Kidney glomerular epithelial cell (primary cell): ENCODE measurements around the gene CNTFR.

ENCODE experiments used
- DNase-seq: peaks from one replicate; lab custom pipeline; 2025; lab: John Stamatoyannopoulos, UW

Gene CNTFR

DNA sequence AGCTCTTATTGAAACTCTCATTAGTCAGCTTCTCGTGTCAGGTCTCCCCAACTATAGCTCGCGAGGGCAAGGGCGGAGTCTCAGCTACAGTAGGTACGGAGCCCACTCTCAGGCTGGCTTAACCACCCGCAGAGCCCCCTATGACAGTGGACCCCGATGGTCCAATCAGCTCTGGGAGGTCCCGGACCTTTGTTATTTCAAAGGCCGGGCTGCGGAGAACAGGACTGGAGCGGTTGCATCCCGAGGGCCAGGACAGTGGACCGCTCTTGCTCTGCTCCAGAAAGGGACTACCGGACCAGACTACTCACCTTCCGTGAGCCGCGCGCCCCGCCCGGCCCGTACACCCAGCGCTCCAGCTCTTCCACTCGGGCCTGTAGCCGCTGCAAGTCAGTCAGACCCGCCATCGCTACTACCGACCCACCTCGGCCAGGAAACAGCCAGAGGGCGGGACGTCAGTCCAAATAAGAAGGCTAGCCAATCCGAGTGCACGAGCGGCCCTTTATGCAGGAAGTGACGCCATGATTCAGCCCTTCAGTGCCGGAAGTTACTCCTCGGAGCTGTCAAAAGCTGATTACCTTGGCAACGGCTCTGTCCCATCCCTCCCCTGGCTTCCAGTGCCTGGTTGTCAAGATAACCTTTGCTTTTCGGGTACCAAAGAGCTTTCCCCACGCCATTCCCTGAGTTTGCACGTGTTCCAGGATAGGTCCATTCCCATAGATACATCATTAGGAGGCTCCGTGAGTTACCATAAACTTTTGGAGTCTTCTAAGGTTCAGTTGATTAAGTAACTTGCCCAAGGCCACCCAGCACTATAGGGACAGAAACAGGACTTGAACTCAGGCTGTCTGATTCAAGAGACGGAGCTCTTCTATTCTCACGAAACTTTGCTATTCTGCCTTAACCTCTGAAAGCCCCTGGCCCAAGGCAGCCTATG, 30.8 kb upstream of the CNTFR start, which contains the start of gene DCTN3:
Gene DCTN3, minus strand, starts transcription at position 435 of the 934 bp plus-strand sequence. Its CDS starts 31 bp downstream, at position 404.
- DNase-seq, result peak; percentile 97

DNA sequence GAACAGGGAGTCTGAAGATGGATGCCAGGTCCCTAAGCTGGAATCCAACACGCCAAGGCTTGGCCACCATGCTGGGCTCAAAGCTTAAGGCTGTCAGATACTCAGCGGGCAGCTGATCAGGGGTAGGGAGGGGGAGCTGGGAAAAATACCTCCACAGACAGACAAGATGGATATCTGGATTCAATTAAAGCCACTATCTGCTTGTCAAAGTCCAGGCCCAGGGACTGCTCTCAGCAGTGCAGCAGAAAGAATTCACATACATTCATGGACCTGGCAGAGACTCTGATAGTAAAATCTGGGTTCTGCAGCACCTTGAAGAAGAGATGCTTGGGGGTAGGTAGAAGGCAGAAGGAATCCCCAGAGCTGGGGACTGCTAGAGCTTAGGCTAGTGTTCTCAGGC, 25.6 kb upstream of the CNTFR start:
- no peak for DNase-seq

DNA sequence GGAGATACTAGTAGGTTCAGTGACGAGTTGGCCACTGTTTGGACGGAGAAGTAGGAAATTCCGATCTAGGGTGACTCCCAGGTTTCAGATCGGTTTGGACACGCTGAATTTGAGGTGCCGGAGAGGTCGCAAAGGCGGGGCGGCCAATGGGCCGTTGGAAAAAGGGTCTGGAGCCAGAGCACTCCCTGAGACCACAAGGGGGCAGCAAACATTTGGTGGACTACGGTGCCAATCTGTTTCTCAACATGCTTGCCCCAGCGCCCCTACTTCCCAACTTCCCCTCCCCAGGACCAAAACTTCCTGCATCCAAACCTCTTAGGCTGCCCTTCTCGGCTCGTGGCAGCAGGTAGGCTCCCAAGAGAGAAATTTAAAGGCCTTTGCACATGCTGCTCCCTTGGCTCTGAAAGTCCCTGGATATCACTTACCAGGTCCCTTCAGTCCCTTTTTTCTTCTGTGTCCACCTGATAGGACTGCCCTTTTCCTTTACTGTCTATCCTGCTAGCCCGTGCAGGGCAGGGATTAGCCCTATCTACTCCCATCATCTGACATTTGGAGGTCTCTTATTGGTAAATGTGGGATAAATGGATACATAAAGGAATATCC, 23.4 kb upstream of the CNTFR start:
- DNase-seq, result peak; percentile 65

GRCh38 chr9:34611811-34612787, 22.6 kb upstream of the CNTFR start, which contains the start of gene RPP25L:
Gene RPP25L, minus strand, starts transcription at chr9:34612097. Its CDS starts 801 bp downstream, at chr9:34611296.
- DNase-seq, result peak; percentile 29

GRCh38 chr9:34611251-34611810, 21.8 kb upstream of the CNTFR start:
- no peak for DNase-seq

DNA sequence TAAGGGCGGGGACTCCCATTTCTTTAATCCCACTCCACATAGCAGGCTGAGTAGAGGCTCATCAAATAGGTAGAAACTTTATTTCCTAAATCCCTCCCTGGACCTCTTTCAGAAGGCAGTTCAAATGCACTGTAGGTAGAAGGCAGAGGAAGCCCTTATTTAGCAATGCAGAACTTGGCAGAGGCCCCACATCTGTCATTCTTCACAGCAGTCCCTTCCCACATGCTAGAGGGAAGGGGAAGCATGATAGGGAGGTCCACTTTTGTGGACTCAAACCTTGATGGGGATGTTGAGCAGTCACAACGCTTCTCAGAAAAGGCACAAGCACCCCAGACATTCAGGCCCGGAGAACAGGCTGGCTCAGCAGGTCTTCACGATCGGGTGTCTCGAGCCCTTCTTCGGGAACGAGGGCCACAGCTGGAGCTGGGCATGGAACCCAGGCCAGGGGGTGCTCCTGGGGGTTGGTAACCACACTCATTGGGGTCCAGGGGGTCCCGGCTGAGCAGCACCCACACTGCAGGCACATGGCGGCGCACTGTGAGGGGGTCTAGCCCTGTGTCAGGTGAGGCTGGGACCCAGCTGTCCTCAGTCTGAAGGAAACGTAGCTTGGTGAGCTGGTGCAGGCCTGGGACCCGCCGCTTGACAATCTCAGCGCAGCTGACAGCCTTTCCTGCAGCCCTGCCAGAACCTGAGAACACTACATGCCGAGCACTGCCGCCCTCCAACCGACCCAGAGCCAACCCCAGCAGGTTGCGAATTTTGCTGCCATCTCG, 21.1 kb upstream of the CNTFR start:
- no peak for DNase-seq

DNA sequence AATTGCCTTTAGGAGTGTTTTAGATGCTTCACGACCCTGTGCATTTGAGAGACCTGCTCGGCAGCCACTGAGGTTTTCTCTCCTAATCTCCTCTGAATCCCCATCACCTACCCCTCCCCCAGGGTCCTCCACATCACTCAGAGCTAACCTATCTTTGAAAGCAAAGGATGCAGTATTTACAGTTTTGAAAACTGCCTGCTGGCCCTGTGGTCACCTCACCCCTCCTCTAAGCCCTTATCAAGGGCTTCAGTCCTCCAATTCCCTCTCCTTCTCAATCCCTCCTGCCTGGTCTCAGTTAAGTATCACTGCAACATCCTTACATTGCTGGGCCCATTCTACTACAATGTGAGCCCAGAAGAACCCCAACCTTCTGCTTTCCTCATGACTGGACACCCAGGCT, 17.8 kb upstream of the CNTFR start:
- DNase-seq, result no peak

DNA sequence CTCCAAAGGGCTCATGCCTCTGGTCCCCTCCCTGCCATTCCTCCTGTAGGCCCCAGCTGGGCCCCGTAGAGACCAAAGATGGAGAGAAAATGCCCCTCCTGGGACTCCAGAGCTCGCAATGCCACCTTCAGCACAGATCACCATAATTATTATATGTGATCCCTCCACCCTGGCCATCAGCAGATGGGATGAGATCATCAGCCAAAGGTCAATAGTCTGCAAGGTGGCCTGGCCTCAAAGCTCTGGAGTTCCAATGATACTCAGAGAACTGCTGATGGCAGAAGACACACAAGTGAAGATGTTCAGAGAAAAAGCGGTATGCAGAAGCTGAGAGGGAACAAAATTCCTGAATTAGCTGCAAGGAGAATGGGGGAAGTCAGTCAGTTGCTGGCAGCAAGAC, 17.4 kb upstream of the CNTFR start:
- DNase-seq, result no peak

GRCh38 chr9:34606190-34606589, 16.7 kb upstream of the CNTFR start:
- DNase-seq, result no peak

DNA sequence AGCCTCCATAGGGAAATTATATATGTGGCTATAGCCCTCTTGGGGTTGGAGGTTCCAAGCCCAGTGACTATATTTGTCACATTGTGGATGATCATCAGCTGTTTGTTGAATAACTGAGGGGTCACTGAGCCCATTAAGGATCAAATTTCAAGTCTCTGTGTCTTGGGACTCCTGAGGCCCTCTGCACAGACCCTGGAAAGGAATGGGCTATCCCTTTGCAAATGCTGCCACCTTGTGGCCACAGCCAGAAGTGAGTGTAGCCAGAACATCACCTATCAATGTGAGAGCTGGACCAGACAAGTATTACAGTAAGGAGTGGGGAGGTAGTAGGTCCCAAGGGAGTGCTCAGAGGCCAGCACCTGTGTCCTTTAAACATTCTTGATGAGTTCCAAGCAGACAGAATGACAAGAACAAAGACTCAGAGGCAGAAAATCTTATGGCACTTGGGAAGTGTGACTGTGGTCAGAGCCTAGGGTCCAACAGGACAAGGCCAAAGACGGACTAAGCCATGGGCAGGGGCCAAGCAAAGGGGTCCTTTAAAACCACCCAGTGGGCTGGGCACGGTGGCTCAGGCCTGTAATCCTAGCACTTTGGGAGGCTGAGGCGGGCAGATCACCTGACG, 14.2 kb upstream of the CNTFR start:
- peak; percentile 48 for DNase-seq

GRCh38 chr9:34601937-34602573, 12.5 kb upstream of the CNTFR start:
- no peak for DNase-seq

- no peak for DNase-seq
Measured at GRCh38 chr9:34600908-34601307, 11.4 kb upstream of the CNTFR start.

DNA sequence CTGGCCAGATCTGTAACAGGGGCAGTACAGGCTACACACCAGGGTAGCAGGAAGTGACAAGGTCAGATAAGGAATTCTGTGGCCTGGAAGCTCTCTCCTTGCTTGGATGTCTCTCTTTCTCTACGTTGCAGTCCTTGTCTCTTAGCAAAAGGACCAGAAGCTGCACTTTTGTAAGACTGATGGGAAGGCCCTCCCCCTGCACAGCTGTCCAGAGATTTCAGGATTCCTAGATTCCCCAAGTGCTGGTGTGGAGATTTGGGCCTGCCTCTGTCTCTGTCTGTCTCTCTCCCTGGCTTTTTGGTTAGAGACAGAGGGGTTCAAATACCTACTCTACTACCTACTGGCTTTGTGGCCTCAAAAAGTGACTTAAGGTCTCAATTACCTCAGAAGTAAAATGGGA, 10.0 kb upstream of the CNTFR start:
- no peak for DNase-seq

DNA sequence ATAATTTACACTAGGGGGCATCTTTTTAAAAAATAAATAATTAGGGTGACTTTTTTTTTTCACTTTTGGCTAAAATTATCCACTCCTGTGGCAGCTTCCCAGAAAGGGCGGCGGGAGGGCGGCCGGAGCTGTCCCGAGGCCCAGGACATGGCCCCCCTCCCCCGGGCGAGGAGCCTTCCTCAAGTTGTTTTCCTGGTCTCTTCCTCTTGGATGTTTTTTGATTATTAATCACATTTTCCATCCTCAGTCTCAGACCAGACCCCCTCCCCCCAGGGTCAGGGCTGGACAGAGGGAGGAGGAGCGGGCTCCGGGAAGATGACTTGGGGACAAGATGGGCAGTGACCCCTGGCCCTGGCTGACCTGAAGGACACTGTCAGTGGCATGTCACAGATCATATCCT, 4.7 kb upstream of the CNTFR start:
- no peak for DNase-seq

- DNase-seq, result no peak
Measured at GRCh38 chr9:34592895-34593601, 3.5 kb upstream of the CNTFR start.

DNA sequence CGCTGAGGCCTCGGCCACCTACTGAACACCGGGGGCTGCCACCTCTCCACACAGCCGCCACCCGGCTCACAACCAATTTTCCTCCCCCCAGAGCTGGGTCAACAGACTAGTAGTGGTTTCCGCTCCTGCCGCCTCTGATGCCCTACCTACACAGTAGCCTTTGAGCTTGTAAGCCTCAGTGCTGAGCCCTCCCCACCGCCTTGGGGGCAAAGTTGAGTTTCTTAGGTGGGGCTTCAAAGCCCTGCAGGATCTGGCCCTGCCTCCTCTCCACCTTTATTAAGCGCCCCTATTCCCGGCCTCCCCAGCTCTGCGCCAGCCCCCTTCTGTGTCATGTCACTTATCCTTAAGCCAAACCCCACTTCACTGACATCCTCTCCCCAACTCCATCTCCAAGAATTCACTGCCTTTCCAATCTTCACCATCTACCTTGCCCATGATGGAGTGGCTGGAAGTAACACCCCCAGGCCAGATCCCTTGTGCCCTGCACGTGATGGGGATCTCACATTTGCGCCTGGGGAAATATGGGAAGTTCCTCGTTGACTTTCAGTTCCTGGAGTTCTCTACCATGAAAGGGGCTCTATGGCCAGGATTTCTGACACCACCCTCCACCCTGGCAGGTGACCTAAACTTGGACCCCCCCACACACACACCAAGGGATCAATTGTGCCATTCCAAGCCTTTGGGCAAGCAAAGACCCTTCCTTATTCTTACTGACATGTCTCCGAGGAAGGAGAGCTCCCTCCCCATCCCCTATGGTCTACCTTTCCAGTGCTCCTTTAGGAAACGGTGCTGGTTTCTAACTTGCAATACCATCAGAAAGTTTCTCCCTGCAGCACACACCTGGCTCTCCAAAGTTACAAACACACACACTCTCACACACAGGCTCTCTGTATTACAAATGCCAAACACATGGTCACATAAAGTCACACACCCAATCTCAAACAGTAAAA, 2.7 kb upstream of the CNTFR start:
- DNase-seq, result no peak

DNA sequence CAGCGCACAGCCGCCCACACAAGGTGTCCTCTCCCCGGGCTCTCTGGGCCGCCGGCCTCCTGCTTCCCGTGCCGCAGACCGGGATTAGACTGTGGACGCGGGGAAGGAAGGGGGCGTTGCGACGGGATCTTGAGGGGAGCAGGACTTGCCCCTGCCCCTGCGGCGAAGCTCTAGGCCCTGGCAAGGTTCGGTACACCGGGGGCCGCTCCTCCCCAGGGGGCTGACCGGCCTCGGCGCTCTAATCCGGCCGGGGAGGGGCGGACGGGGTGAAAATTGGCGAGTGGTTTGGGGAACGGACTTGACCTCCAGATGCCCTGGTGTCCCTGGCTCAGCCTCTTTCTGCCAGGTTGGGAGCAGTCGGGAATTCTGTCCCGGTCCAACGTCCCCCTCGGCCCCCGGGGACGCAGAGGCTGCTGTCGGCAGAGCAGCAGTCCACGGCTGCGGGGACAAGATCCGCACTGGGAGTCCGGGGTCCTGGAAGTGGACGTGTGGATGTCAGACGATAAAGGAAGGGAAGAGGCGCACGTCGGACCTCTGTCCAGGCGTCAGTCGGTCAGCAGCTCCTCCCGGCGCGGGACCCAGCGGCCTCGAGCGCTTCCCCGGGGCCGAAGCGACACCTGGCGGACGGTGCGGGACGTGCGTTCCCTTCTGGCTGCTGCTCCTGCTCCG, 1.9 kb upstream of the CNTFR start:
- peak; percentile 35 for DNase-seq
